Measurements from ENCODE around the gene LRRIQ1. TPM values are rescaled to one million over a fixed set of nuclear protein-coding genes. Genes with fewer than 3 reads are reported as not detected.
A peak's percentile ranks its signal among the peaks of the same experiment; 100 is the strongest.
"Not testable (repeated sequence)": the region's sequence is repeated elsewhere in the genome, so short reads cannot be mapped to it uniquely, and the experiment has no call there.

Gene LRRIQ1
- total and polyA plus RNA-seq, 4 donors = 0.19 to 0.99 TPM; not detected in 2

DNA sequence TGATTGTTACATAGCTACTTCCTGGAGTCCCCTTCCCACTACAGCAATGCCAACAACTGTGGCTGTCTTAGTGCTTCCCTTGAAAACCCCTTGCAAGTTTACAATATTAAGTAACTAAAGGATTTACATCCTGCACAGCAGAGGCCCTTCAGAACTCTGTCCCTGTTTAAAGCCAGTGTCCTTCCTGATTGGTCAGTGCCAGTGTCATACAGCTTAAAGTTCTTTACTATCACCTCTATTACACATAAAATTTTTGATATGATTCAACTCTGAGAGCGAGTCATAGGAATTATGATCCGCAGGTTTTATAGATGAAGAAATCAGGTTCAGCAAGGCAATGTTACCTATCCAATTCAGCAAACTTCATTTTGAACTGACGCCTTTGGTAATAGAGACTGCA lies 152.5 kb downstream of the LRRIQ1 start:
- DNase-seq (no peak), ATAC-seq (ENCODE audit: low FRiP score) (no peak)
- Histone ChIP-seq H3K4me1 (ENCODE audit: control insufficient read depth in 1 of 2, insufficient read depth in 2 of 2, low read length in 2 of 2) (no peaks in the 10 kb centered on the region), H3K4me3 (ENCODE audit: low read length in 2 of 2) (no peak overlapping the region), H3K27ac (ENCODE audit: low read depth in 1 of 2, low read length in 2 of 2) (no peak overlapping the region), H3K9me3 (ENCODE audit: control insufficient read depth, low read length) (no peaks in the 10 kb centered on the region), H3K36me3 (ENCODE audit: control insufficient read depth in 1 of 2, insufficient read depth in 2 of 2, low read length in 1 of 2) (no peaks in the 10 kb centered on the region), H3K27me3 (ENCODE audit: control insufficient read depth in 1 of 2, insufficient read depth in 2 of 2, low read length in 1 of 2) (no peaks in the 10 kb centered on the region)
- intact Hi-C loops (cut with DNase I) = no loop called here
- 92 to 93% methylated on average over 3 of the region's 3 CpGs for WGBS, 2 donors

GRCh38 chr12:85190728-85191127 lies 154.6 kb downstream of the LRRIQ1 start:
- Histone ChIP-seq H3K4me3 (ENCODE audit: low read length in 2 of 2) (no peak overlapping the region), H3K36me3 (ENCODE audit: control insufficient read depth in 1 of 2, insufficient read depth in 2 of 2, low read length in 1 of 2) (no peaks in the 10 kb centered on the region), H3K27ac (ENCODE audit: low read depth in 1 of 2, low read length in 2 of 2) (no peak overlapping the region), H3K4me1 (ENCODE audit: control insufficient read depth in 1 of 2, insufficient read depth in 2 of 2, low read length in 2 of 2) (no peaks in the 10 kb centered on the region), H3K27me3 (ENCODE audit: control insufficient read depth in 1 of 2, insufficient read depth in 2 of 2, low read length in 1 of 2) (no peaks in the 10 kb centered on the region), H3K9me3 (ENCODE audit: control insufficient read depth, low read length) (no peaks in the 10 kb centered on the region)
- 44 to 56% methylated on average over 2 of the region's 2 CpGs for WGBS, 2 donors
- intact Hi-C loops (cut with DNase I) = no loop called here
- ATAC-seq (ENCODE audit: low FRiP score) = no peak
- DNase-seq = no peak

- H3K4me3 ChIP-seq (ENCODE audit: low read length in 2 of 2); H3K36me3 ChIP-seq (ENCODE audit: control insufficient read depth in 1 of 2, insufficient read depth in 2 of 2, low read length in 1 of 2); DNase-seq; H3K27ac ChIP-seq (ENCODE audit: low read depth in 1 of 2, low read length in 2 of 2); intact Hi-C loops (cut with DNase I); H3K9me3 ChIP-seq (ENCODE audit: control insufficient read depth, low read length); H3K27me3 ChIP-seq (ENCODE audit: control insufficient read depth in 1 of 2, insufficient read depth in 2 of 2, low read length in 1 of 2); ATAC-seq (ENCODE audit: low FRiP score); H3K4me1 ChIP-seq (ENCODE audit: control insufficient read depth in 1 of 2, insufficient read depth in 2 of 2, low read length in 2 of 2): not testable (repeated sequence)
- WGBS, 2 donors = 84% methylated on average over 3 of the region's 3 CpGs
These were observed 167.7 kb downstream of the LRRIQ1 start for GRCh38 chr12:85203809-85204208.

DNA sequence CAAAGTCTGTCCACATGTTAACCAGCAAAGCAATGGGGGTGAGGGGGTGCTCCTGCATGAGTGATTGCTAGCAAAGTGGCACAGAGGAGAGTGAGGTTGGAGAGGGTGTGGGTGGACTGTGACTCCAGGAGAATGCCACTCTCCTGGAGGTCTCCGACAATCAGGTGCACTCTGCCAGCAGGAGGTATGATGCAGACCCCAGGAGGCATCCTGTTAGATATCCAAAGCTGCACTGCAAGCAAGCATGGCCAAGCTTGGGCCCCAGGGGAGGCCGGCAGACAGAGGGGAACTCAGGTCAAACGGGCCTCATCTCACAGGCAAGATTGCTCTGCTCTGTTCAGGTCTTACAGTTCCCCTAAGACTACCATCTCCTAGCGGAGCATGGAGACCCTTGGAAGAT lies 170.4 kb downstream of the LRRIQ1 start:
- no peaks in the 10 kb centered on the region for H3K27me3 ChIP-seq (ENCODE audit: control insufficient read depth in 1 of 2, insufficient read depth in 2 of 2, low read length in 1 of 2)
- intact Hi-C loops (cut with DNase I) = no loop called here
- no peak overlapping the region for H3K4me3 ChIP-seq (ENCODE audit: low read length in 2 of 2)
- no peaks in the 10 kb centered on the region for H3K4me1 ChIP-seq (ENCODE audit: control insufficient read depth in 1 of 2, insufficient read depth in 2 of 2, low read length in 2 of 2)
- no peaks in the 10 kb centered on the region for H3K36me3 ChIP-seq (ENCODE audit: control insufficient read depth in 1 of 2, insufficient read depth in 2 of 2, low read length in 1 of 2)
- H3K27ac ChIP-seq (ENCODE audit: low read depth in 1 of 2, low read length in 2 of 2) = no peak overlapping the region
- 84 to 88% methylated on average over 4 of the region's 4 CpGs for WGBS, 2 donors
- H3K9me3 ChIP-seq (ENCODE audit: control insufficient read depth, low read length) = peaks cover 3% of the 10 kb centered on the region
- no peak for DNase-seq
- no peak for ATAC-seq (ENCODE audit: low FRiP score)

DNA sequence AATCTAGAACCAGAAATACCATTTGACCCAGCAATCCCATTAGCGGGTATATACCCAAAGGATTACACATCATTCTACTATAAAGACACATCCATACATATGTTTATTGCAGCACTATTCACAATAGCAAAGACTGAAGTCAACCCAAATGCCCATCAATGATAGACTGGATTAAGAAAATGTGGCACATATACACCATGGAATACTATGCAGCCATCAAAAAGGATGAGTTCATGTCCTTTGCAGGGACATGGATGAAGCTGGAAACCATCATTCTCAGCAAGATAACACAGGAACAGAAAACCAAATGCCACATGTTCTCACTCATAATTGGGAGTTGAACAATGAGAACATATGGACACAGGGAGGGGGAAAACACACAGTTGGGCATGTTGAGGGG lies 188.2 kb downstream of the LRRIQ1 start:
- ATAC-seq (ENCODE audit: low FRiP score); H3K36me3 ChIP-seq (ENCODE audit: control insufficient read depth in 1 of 2, insufficient read depth in 2 of 2, low read length in 1 of 2); DNase-seq; H3K27ac ChIP-seq (ENCODE audit: low read depth in 1 of 2, low read length in 2 of 2); H3K4me1 ChIP-seq (ENCODE audit: control insufficient read depth in 1 of 2, insufficient read depth in 2 of 2, low read length in 2 of 2); H3K4me3 ChIP-seq (ENCODE audit: low read length in 2 of 2); H3K27me3 ChIP-seq (ENCODE audit: control insufficient read depth in 1 of 2, insufficient read depth in 2 of 2, low read length in 1 of 2); H3K9me3 ChIP-seq (ENCODE audit: control insufficient read depth, low read length); intact Hi-C loops (cut with DNase I): not testable (repeated sequence)
- WGBS, 2 donors = 95 to 97% methylated on average over 1 of the region's 1 CpG

DNA sequence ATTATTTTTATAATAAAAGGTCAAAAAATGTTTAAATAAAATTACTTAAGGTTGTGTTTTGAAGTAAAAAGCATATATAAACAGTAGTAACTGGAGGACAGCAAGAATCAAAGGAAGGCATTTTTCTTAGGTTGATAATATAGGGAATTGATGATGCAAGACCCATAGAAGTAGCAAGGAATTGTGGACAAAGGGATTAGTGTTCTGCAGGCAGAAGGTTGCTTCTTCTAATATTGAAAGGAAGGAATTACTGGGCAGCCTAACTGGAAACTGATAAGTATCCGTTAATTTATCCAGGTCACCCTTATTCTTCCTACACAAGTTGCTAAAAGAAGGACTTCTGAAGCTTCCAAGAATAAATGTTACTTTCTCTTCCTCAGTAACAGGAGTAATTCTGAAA lies 189.3 kb downstream of the LRRIQ1 start:
- WGBS, 2 donors = 65 to 69% methylated on average over 1 of the region's 1 CpG
- ATAC-seq (ENCODE audit: low FRiP score) (no peak), DNase-seq (no peak)
- Histone ChIP-seq H3K4me1 (ENCODE audit: control insufficient read depth in 1 of 2, insufficient read depth in 2 of 2, low read length in 2 of 2) (no peaks in the 10 kb centered on the region), H3K27ac (ENCODE audit: low read depth in 1 of 2, low read length in 2 of 2) (no peak overlapping the region), H3K27me3 (ENCODE audit: control insufficient read depth in 1 of 2, insufficient read depth in 2 of 2, low read length in 1 of 2) (no peaks in the 10 kb centered on the region), H3K4me3 (ENCODE audit: low read length in 2 of 2) (no peak overlapping the region), H3K36me3 (ENCODE audit: control insufficient read depth in 1 of 2, insufficient read depth in 2 of 2, low read length in 1 of 2) (no peaks in the 10 kb centered on the region), H3K9me3 (ENCODE audit: control insufficient read depth, low read length) (no peaks in the 10 kb centered on the region)
- intact Hi-C loops (cut with DNase I) = no loop called here

DNA sequence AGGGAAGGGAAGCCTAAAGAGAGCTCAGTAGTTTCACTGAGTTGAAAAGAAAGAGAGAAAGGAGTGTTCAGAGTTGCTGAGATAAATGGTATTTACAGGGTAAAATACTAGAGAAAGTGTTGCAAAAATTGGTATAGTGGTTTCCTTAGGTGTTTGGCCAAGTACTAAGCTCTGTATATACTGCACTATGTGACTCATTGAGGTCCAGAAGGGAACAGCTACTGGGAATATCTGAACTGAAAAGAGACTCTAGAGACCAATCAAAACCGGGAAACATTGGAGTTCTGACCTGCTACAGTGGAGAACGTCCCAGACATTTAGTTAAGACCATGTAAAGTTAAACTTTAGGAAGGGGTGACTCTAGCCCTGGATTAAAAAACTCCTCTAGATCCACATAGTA lies 201.2 kb downstream of the LRRIQ1 start:
- H3K36me3 ChIP-seq (ENCODE audit: control insufficient read depth in 1 of 2, insufficient read depth in 2 of 2, low read length in 1 of 2) = no peaks in the 10 kb centered on the region
- H3K27ac ChIP-seq (ENCODE audit: low read depth in 1 of 2, low read length in 2 of 2) = no peak overlapping the region
- H3K4me3 ChIP-seq (ENCODE audit: low read length in 2 of 2) = no peak overlapping the region
- no peaks in the 10 kb centered on the region for H3K4me1 ChIP-seq (ENCODE audit: control insufficient read depth in 1 of 2, insufficient read depth in 2 of 2, low read length in 2 of 2)
- WGBS, 2 donors = 30% methylated on average over 2 of the region's 2 CpGs
- no peaks in the 10 kb centered on the region for H3K27me3 ChIP-seq (ENCODE audit: control insufficient read depth in 1 of 2, insufficient read depth in 2 of 2, low read length in 1 of 2)
- intact Hi-C loops (cut with DNase I) = no loop called here
- DNase-seq (no peak), ATAC-seq (ENCODE audit: low FRiP score) (no peak)
- H3K9me3 ChIP-seq (ENCODE audit: control insufficient read depth, low read length) = no peaks in the 10 kb centered on the region

- H3K27me3 ChIP-seq (ENCODE audit: control insufficient read depth in 1 of 2, insufficient read depth in 2 of 2, low read length in 1 of 2) = no peaks in the 10 kb centered on the region
- 48 to 56% methylated on average over 3 of the region's 3 CpGs for WGBS, 2 donors
- intact Hi-C loops (cut with DNase I) = no loop called here
These were observed 208.4 kb downstream of the LRRIQ1 start for GRCh38 chr12:85244561-85244960.

DNA sequence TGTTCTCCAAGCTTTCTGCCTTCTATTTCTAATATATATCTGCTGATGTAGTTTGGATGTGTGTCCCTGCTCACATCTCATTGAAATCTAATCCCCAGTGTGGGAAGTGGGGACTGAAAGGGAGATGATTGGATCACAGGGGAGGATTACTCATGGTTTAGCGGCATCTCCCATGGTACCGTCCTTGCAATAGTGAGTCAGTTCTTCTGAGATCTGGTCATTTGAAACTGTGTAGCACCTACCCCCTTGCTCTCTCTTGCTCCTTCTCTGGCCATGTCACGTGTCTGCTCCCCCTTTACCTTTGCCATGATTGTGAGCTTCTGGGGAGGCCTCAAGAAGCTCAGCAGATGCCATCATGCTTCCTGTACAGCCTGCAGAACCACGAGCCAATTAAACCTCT lies 217.7 kb downstream of the LRRIQ1 start:
- intact Hi-C loops (cut with DNase I) = no loop called here
- Histone ChIP-seq H3K27me3 (ENCODE audit: control insufficient read depth in 1 of 2, insufficient read depth in 2 of 2, low read length in 1 of 2) (no peaks in the 10 kb centered on the region), H3K27ac (ENCODE audit: low read depth in 1 of 2, low read length in 2 of 2) (no peak overlapping the region), H3K36me3 (ENCODE audit: control insufficient read depth in 1 of 2, insufficient read depth in 2 of 2, low read length in 1 of 2) (no peaks in the 10 kb centered on the region), H3K4me3 (ENCODE audit: low read length in 2 of 2) (no peak overlapping the region), H3K4me1 (ENCODE audit: control insufficient read depth in 1 of 2, insufficient read depth in 2 of 2, low read length in 2 of 2) (no peaks in the 10 kb centered on the region), H3K9me3 (ENCODE audit: control insufficient read depth, low read length) (no peaks in the 10 kb centered on the region)
- 53 to 62% methylated on average over 4 of the region's 4 CpGs for WGBS, 2 donors
- DNase-seq (no peak), ATAC-seq (ENCODE audit: low FRiP score) (peak; percentile 22)

More at GRCh38 chr12:85244561-85244960, 208.4 kb downstream of the LRRIQ1 start:
- Histone ChIP-seq H3K4me3 (ENCODE audit: low read length in 2 of 2) (no peak overlapping the region), H3K9me3 (ENCODE audit: control insufficient read depth, low read length) (no peaks in the 10 kb centered on the region), H3K4me1 (ENCODE audit: control insufficient read depth in 1 of 2, insufficient read depth in 2 of 2, low read length in 2 of 2) (no peaks in the 10 kb centered on the region), H3K36me3 (ENCODE audit: control insufficient read depth in 1 of 2, insufficient read depth in 2 of 2, low read length in 1 of 2) (no peaks in the 10 kb centered on the region), H3K27ac (ENCODE audit: low read depth in 1 of 2, low read length in 2 of 2) (no peak overlapping the region)
- no peak for DNase-seq
- ATAC-seq (ENCODE audit: low FRiP score) = no peak
